Testis (tissue), 3 donors: ENCODE results near the gene LONRF2. TPM values are rescaled to one million over a fixed set of nuclear protein-coding genes. Genes with fewer than 3 reads are reported as not detected.

Experiments
- DNase-seq: peaks from one replicate; pipeline ENCODE4 v3.0.0-alpha.2; 2019
- H3K27ac ChIP-seq, 2 donors: fragments of 200-600 bp; sonication (generic); one replicate each; pipeline ENCODE4 v1.5.1; 2019
- H3K27me3 ChIP-seq: fragments of 200-600 bp; sonication (generic); one replicate; pipeline ENCODE4 v1.5.1; 2019
- H3K36me3 ChIP-seq: fragments of 200-600 bp; sonication (generic); one replicate; pipeline ENCODE4 v1.5.1; 2017; ENCODE audit warnings: low read depth; ENCODE audit errors: missing control alignments
- H3K4me1 ChIP-seq: fragments of 200-600 bp; sonication (generic); one replicate; pipeline ENCODE4 v1.5.1; 2019
- H3K4me3 ChIP-seq, 2 donors: fragments of 200-600 bp; sonication (generic); one replicate each; pipeline ENCODE4 v1.5.1; 2017 to 2019
- H3K9me3 ChIP-seq: fragments of 200-600 bp; sonication (generic); one replicate; pipeline ENCODE4 v1.5.1; 2017
- POLR2A ChIP-seq: fragments of 450-650 bp; IDR thresholded peaks from one replicate; pipeline ENCODE4 v1.6.1; 2017; ENCODE audit warnings: antibody characterized with exemption, mild to moderate bottlenecking, moderate library complexity
- WGBS, 2 donors: methylation state at CpG; one replicate each; pipeline ENCODE4 v1.1.5; 2018; 5-methylcytosine and 5-hydroxymethylcytosine counted together
- intact Hi-C: fragments of 100-400 bp; cut with DNase I; formaldehyde crosslinking; loops from one replicate; pipeline ENCODE4 v1.15.1; 2023; ENCODE audit warnings: low total_unique reads
- polyA plus RNA-seq: library from polyadenylated mRNA; stranded (reverse); fragments of 350-450 nt; fragmentation: Illumina TruSeq; extraction: RNeasy Lipid Tissue Mini Kit (QIAGEN cat#74804); gene quantifications from one replicate; pipeline ENCODE4 v1.2.3, GENCODE V29; 2014; ENCODE audit warnings: low read depth, low replicate concordance; ENCODE audit not compliant: insufficient read depth
- total RNA-seq, 2 donors: library from RNA; depleted of rRNA; stranded (reverse); fragments of >200 nt; gene quantifications; one replicate each; pipeline ENCODE4 v1.2.3, GENCODE V29; 2016
- TF ChIP-seq, protein P1 (sequence below), 3 experiments: fragments of 450-650 bp in 2 of 3; fragments of 200-600 bp in 1 of 3; sonication (generic) in 1 of 3; IDR thresholded peaks; one replicate each; pipeline ENCODE4 v1.5.1; 2016 to 2019; ENCODE audit warnings: antibody characterized with exemption in 3 of 3, mild to moderate bottlenecking in 2 of 3, moderate library complexity in 1 of 3

The LONRF2 gene
- total and polyA plus RNA-seq, 3 donors from 2014 or later, result 6.5 to 17.7 (median 16.1) TPM

DNA sequence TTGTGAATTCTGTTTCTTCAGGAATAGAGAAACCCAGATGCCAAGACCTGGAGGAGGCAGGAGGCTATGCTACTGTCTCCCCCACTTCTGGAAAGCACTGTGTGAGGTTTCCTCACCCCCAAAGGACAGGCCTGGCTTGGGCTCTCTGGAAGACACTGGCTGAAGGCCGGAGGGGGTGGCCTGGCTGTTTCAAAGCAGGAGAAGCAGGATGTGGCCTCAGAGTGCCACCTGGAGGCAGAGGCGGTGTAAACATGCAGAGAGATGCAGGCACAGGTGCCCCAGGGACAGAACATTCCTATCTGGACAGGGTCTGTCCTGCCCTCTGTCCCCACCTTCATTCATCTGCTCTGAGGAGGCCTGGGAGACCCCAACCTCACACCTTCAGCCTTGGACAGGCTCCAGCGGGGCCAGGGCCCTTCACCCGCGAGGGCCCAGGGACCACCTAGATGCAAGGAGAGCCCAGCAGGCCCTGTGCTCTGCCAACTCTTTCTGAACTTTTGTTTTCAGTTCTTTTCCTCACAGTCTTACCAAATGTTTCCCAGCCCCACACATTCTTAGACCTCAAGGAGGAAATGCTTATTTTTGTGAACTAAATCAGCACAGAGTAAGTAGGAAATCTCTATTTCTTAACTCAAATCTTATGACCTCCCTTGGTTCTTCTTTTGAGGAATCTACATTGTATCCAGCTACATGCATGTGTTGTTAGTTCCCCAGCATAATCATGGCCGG lies 79.2 kb downstream of the LONRF2 start:
- TF ChIP-seq POLR2A, result no peak
- TF ChIP-seq, protein P1, sequence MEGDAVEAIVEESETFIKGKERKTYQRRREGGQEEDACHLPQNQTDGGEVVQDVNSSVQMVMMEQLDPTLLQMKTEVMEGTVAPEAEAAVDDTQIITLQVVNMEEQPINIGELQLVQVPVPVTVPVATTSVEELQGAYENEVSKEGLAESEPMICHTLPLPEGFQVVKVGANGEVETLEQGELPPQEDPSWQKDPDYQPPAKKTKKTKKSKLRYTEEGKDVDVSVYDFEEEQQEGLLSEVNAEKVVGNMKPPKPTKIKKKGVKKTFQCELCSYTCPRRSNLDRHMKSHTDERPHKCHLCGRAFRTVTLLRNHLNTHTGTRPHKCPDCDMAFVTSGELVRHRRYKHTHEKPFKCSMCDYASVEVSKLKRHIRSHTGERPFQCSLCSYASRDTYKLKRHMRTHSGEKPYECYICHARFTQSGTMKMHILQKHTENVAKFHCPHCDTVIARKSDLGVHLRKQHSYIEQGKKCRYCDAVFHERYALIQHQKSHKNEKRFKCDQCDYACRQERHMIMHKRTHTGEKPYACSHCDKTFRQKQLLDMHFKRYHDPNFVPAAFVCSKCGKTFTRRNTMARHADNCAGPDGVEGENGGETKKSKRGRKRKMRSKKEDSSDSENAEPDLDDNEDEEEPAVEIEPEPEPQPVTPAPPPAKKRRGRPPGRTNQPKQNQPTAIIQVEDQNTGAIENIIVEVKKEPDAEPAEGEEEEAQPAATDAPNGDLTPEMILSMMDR (IDR thresholded peaks at IDR 0.05), result peak; percentile 53 to 68 (median 60)
- WGBS, 2 donors, result 35 to 59% methylated on average over 3 to 6 of the region's 6 CpGs
- peak; percentile 83 for DNase-seq
- Histone ChIP-seq H3K36me3 (no peaks in the 10 kb centered on the region), H3K4me3 (no peak overlapping the region), H3K4me1 (peaks cover 6% of the 10 kb centered on the region), H3K9me3 (no peaks in the 10 kb centered on the region), H3K27ac (no peak overlapping the region), H3K27me3 (no peaks in the 10 kb centered on the region)
- intact Hi-C loops, result no loop called here

DNA sequence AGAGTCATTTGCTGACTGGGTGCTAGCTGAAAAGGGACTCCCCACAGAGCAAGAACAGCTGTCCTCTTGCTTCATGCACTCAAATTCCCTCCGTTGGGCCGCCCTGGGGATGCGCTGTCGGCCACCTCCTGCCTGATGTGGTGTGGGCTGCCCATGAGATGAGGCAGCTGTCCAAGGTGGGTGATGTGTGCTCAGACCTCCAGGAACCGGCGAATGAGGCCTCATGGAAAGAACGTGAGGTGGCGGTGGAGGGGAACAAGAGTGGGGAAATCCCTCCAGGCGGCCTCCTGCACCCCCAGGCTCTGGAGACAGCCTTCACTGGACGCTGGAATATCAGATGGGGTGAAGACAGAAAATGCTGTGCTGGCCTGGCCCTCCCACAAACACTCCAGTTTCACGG lies 79.8 kb downstream of the LONRF2 start:
- DNase-seq, result no peak
- Histone ChIP-seq H3K4me3 (no peak overlapping the region), H3K36me3 (no peaks in the 10 kb centered on the region), H3K9me3 (no peaks in the 10 kb centered on the region), H3K27ac (no peak overlapping the region), H3K27me3 (no peaks in the 10 kb centered on the region), H3K4me1 (peaks cover 6% of the 10 kb centered on the region)
- intact Hi-C loops, result no loop called here
- 86 to 91% methylated on average over 8 to 11 of the region's 11 CpGs for WGBS, 2 donors
- no peak for TF ChIP-seq POLR2A
- TF ChIP-seq, protein P1 (IDR thresholded peaks at IDR 0.05), result no peak

DNA sequence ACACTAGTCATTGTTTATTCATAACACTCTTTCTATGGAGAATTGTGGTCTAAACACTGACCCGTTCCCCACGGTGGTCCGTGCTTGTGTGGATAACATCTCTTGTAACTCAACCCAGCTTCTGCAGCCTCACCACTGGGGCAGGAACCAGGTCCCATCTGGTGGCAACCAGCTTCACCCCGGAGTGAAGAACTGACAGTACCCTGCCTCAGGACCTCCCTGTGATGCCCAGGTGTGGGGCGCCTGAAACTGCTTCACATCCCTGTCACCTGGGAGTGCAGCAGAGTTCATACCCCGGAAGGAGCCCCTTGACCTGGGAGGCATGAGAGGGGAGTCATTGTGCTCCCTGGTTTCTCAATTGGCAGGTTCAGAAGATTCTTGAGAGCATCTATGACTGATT lies 81.1 kb downstream of the LONRF2 start:
- intact Hi-C loops, result no loop called here
- DNase-seq, result no peak
- Histone ChIP-seq H3K4me1 (peaks cover 6% of the 10 kb centered on the region), H3K27ac (no peak overlapping the region), H3K9me3 (no peaks in the 10 kb centered on the region), H3K4me3 (no peak overlapping the region), H3K36me3 (no peaks in the 10 kb centered on the region), H3K27me3 (no peaks in the 10 kb centered on the region)
- TF ChIP-seq POLR2A, result no peak
- TF ChIP-seq, protein P1 (IDR thresholded peaks at IDR 0.05), result no peak
- 94 to 95% methylated on average over 4 to 6 of the region's 6 CpGs for WGBS, 2 donors

DNA sequence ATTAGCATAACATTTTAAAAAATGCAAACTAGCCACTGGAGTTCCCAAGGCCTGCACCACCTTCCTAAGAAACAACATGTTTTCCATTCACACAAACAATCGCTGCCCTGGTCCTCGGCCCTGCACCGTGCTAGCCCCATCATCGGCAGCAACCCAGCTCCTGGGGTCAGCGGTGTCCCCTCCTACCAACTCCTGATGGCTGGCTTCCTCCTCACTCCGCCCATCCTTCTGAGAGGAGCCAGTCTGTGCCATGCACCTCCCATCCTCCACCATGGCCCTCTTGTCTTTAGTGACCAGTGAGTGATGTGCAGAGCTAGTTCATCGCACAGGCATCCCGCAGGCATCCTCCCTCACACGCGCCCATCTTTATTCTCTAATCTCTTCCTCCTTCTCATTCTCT lies 81.9 kb downstream of the LONRF2 start:
- no peak overlapping the region for H3K4me3 ChIP-seq
- TF ChIP-seq POLR2A, result no peak
- H3K27ac ChIP-seq, result no peak overlapping the region
- no peaks in the 10 kb centered on the region for H3K9me3 ChIP-seq
- intact Hi-C loops, result no loop called here
- DNase-seq, result no peak
- WGBS, 2 donors, result 86 to 95% methylated on average over 10 of the region's 10 CpGs
- H3K4me1 ChIP-seq, result peaks cover 6% of the 10 kb centered on the region
- no peaks in the 10 kb centered on the region for H3K27me3 ChIP-seq
- H3K36me3 ChIP-seq, result no peaks in the 10 kb centered on the region

DNA sequence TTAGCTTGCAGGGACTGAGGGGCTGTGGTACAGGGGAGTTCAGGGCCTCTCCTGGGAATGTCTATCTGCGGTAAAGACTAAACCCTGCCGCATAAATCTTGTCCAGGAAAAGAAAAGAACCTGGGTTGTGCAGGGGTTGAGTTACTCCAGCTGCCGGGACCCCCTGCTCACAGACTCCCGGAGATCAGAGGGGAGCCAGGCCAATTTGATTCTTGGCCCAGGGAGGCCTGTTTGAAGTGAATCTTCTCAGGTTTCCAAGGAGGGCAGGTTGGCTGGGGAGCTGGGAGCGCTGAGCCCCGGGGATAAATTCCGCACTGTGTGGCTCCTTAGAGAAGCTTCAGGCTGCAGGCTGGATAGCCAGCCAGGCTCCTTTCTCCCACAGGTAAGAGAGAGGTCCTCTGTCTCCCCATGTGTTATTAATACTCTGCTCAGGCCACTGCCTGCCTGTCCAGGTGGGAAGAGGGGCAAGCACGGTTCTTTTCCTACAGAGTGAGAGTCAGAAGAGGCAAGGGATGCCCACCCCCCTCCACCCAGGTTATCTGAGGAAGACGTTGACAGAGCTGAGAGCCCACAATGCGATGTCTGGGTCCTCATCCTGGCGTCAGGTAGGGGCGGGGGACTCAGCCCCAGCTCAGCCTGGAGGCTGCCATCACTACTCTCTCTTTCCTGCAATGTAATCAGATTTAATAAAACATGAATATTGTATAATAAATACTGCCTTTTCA lies 82.7 kb downstream of the LONRF2 start:
- no peaks in the 10 kb centered on the region for H3K27me3 ChIP-seq
- H3K9me3 ChIP-seq, result no peaks in the 10 kb centered on the region
- H3K4me1 ChIP-seq, result peaks cover 6% of the 10 kb centered on the region
- intact Hi-C loops, result no loop called here
- DNase-seq, result no peak
- WGBS, 2 donors, result 80 to 87% methylated on average over 9 to 12 of the region's 12 CpGs
- no peak for TF ChIP-seq POLR2A
- TF ChIP-seq, protein P1 (IDR thresholded peaks at IDR 0.05), result no peak
- no peaks in the 10 kb centered on the region for H3K36me3 ChIP-seq
- no peak overlapping the region for H3K27ac ChIP-seq
- H3K4me3 ChIP-seq, result no peak overlapping the region
